Measurements from ENCODE around the gene PGAM2.
"Not testable (repeated sequence)": the region's sequence is repeated elsewhere in the genome, so short reads cannot be mapped to it uniquely, and the experiment has no call there.

GRCh38 chr7:44039800-44040492 is 25.4 kb downstream of the PGAM2 start:
- TF ChIP-seq CTCF, POLR2A (IDR thresholded peaks at IDR 0.05): not testable (repeated sequence)
